ENCODE measurements around the gene CEACAM7. TPM values are rescaled to one million over a fixed set of nuclear protein-coding genes. Genes with fewer than 3 reads are reported as not detected.

Gene CEACAM7

GRCh38 chr19:41626278-41626677 lies 61.8 kb downstream of the CEACAM7 start:
- H3K79me1 ChIP-seq (ENCODE audit: low read length): no peaks in the 10 kb centered on the region
- H4K8ac ChIP-seq (ENCODE audit: low read depth, low read length): no peak overlapping the region
- H3K9ac ChIP-seq (ENCODE audit: low read length): no peak overlapping the region
- no peaks in the 10 kb centered on the region for H3K27me3 ChIP-seq (ENCODE audit: insufficient read depth, low read length, poor library complexity)
- no peaks in the 10 kb centered on the region for H3K36me3 ChIP-seq (ENCODE audit: control insufficient read depth, insufficient read depth, low read length)
- no peak overlapping the region for H3K56ac ChIP-seq (ENCODE audit: low read length)
- H4K5ac ChIP-seq (ENCODE audit: low read length): no peak overlapping the region
- no peak overlapping the region for H3K4me3 ChIP-seq (ENCODE audit: low read length)
- no peak overlapping the region for H3K4ac ChIP-seq (ENCODE audit: low read depth, low read length)
- H2BK15ac ChIP-seq (replicated peaks; ENCODE audit: low read depth): no peak overlapping the region
- no peak overlapping the region for H3K23ac ChIP-seq (ENCODE audit: low read length)
- H3K4me1 ChIP-seq (ENCODE audit: control insufficient read depth, low read depth, low read length): no peaks in the 10 kb centered on the region
- no peak overlapping the region for H3K4me2 ChIP-seq (ENCODE audit: low read length)
- H3K27ac ChIP-seq (ENCODE audit: low read depth, low read length): no peak overlapping the region
- H2BK5ac ChIP-seq (ENCODE audit: low read length): no peak overlapping the region
- no peak for DNase-seq
- no peaks in the 10 kb centered on the region for H3K79me2 ChIP-seq (ENCODE audit: control insufficient read depth, insufficient read depth, low read length)
- H3K18ac ChIP-seq (ENCODE audit: low read length): no peak overlapping the region
- H2BK120ac ChIP-seq (ENCODE audit: low read depth, low read length): no peak overlapping the region
- no CpG with 5 or more reads among the region's 3 CpGs for WGBS (ENCODE audit: extremely low coverage, insufficient coverage, low lambda C conversion rate)
- H2AK5ac ChIP-seq (ENCODE audit: low read length): no peak overlapping the region

DNA sequence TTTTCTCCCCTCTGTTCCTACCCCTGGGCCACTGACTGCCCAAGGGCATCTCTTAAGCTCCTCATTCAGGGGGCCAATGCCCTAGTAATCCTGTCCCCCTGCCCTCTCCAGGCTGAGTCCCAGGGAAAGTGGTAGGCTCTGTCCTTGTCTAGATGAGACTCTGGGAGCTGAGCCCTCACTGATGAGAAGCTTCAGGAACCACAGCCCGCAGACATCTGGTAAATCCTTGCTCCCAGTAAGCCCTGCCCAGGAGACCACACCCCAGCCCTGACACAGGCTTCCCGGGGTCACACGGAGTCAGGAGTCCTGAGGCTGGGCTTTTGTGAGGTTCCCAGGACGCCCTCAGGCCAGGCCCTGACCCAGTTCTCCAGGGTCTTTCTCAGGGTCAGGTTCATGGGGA lies 63.1 kb downstream of the CEACAM7 start:
- Histone ChIP-seq H3K79me2 (ENCODE audit: control insufficient read depth, insufficient read depth, low read length) (no peaks in the 10 kb centered on the region), H3K56ac (ENCODE audit: low read length) (no peak overlapping the region), H2BK15ac (replicated peaks; ENCODE audit: low read depth) (no peak overlapping the region), H2BK120ac (ENCODE audit: low read depth, low read length) (no peak overlapping the region), H3K27me3 (ENCODE audit: insufficient read depth, low read length, poor library complexity) (no peaks in the 10 kb centered on the region), H4K8ac (ENCODE audit: low read depth, low read length) (no peak overlapping the region), H3K79me1 (ENCODE audit: low read length) (no peaks in the 10 kb centered on the region), H2BK5ac (ENCODE audit: low read length) (no peak overlapping the region), H3K4me1 (ENCODE audit: control insufficient read depth, low read depth, low read length) (no peaks in the 10 kb centered on the region), H3K18ac (ENCODE audit: low read length) (no peak overlapping the region), H3K9ac (ENCODE audit: low read length) (no peak overlapping the region), H3K4me2 (ENCODE audit: low read length) (no peak overlapping the region), H3K4ac (ENCODE audit: low read depth, low read length) (no peak overlapping the region), H3K36me3 (ENCODE audit: control insufficient read depth, insufficient read depth, low read length) (no peaks in the 10 kb centered on the region), H2AK5ac (ENCODE audit: low read length) (no peak overlapping the region), H3K4me3 (ENCODE audit: low read length) (no peak overlapping the region), H3K23ac (ENCODE audit: low read length) (no peak overlapping the region), H3K27ac (ENCODE audit: low read depth, low read length) (no peak overlapping the region), H4K5ac (ENCODE audit: low read length) (no peak overlapping the region)
- DNase-seq: no peak
- no CpG with 5 or more reads among the region's 4 CpGs for WGBS (ENCODE audit: extremely low coverage, insufficient coverage, low lambda C conversion rate)

GRCh38 chr19:41624515-41624914 lies 63.6 kb downstream of the CEACAM7 start:
- no peaks in the 10 kb centered on the region for H3K27me3 ChIP-seq (ENCODE audit: insufficient read depth, low read length, poor library complexity)
- H3K79me2 ChIP-seq (ENCODE audit: control insufficient read depth, insufficient read depth, low read length): no peaks in the 10 kb centered on the region
- no peak overlapping the region for H3K9ac ChIP-seq (ENCODE audit: low read length)
- DNase-seq: no peak
- no peaks in the 10 kb centered on the region for H3K4me1 ChIP-seq (ENCODE audit: control insufficient read depth, low read depth, low read length)
- no peak overlapping the region for H3K23ac ChIP-seq (ENCODE audit: low read length)
- no peaks in the 10 kb centered on the region for H3K36me3 ChIP-seq (ENCODE audit: control insufficient read depth, insufficient read depth, low read length)
- no peak overlapping the region for H2BK15ac ChIP-seq (replicated peaks; ENCODE audit: low read depth)
- H3K18ac ChIP-seq (ENCODE audit: low read length): no peak overlapping the region
- WGBS (ENCODE audit: extremely low coverage, insufficient coverage, low lambda C conversion rate): no CpG with 5 or more reads among the region's 7 CpGs
- H2BK5ac ChIP-seq (ENCODE audit: low read length): no peak overlapping the region
- H2BK120ac ChIP-seq (ENCODE audit: low read depth, low read length): no peak overlapping the region
- no peak overlapping the region for H2AK5ac ChIP-seq (ENCODE audit: low read length)
- H3K79me1 ChIP-seq (ENCODE audit: low read length): no peaks in the 10 kb centered on the region
- no peak overlapping the region for H3K4me2 ChIP-seq (ENCODE audit: low read length)
- H3K27ac ChIP-seq (ENCODE audit: low read depth, low read length): no peak overlapping the region
- H4K5ac ChIP-seq (ENCODE audit: low read length): no peak overlapping the region
- no peak overlapping the region for H3K4ac ChIP-seq (ENCODE audit: low read depth, low read length)
- H3K4me3 ChIP-seq (ENCODE audit: low read length): no peak overlapping the region
- no peak overlapping the region for H3K56ac ChIP-seq (ENCODE audit: low read length)
- no peak overlapping the region for H4K8ac ChIP-seq (ENCODE audit: low read depth, low read length)

DNA sequence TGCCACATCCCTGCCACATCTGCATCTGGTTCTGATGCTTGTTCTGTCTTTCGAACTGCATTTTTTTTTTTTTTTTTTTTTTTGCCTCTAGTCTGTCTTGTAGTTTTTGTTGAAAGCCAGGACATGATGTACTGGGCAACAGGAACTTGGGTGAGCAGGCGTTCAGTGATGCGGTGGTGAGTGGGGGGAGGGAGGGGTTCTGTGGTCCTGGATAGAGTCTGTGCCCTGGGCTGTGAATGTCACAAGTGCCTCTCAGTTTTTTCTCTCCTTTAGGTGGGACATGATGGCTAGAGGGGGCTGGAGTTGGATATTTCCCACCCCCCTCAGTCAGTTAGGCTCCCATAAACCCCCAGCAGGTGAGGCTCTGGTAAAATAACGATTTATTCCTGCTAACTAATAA lies 64.7 kb downstream of the CEACAM7 start:
- H3K79me2 ChIP-seq (ENCODE audit: control insufficient read depth, insufficient read depth, low read length): no peaks in the 10 kb centered on the region
- no peak overlapping the region for H3K4me3 ChIP-seq (ENCODE audit: low read length)
- H3K4ac ChIP-seq (ENCODE audit: low read depth, low read length): no peak overlapping the region
- no peak overlapping the region for H3K4me2 ChIP-seq (ENCODE audit: low read length)
- DNase-seq: no peak
- no peak overlapping the region for H3K27ac ChIP-seq (ENCODE audit: low read depth, low read length)
- no peaks in the 10 kb centered on the region for H3K27me3 ChIP-seq (ENCODE audit: insufficient read depth, low read length, poor library complexity)
- no peak overlapping the region for H2AK5ac ChIP-seq (ENCODE audit: low read length)
- H3K23ac ChIP-seq (ENCODE audit: low read length): no peak overlapping the region
- no CpG with 5 or more reads among the region's 4 CpGs for WGBS (ENCODE audit: extremely low coverage, insufficient coverage, low lambda C conversion rate)
- H2BK120ac ChIP-seq (ENCODE audit: low read depth, low read length): no peak overlapping the region
- H4K8ac ChIP-seq (ENCODE audit: low read depth, low read length): no peak overlapping the region
- H4K5ac ChIP-seq (ENCODE audit: low read length): no peak overlapping the region
- no peak overlapping the region for H2BK15ac ChIP-seq (replicated peaks; ENCODE audit: low read depth)
- H3K4me1 ChIP-seq (ENCODE audit: control insufficient read depth, low read depth, low read length): no peaks in the 10 kb centered on the region
- no peak overlapping the region for H3K9ac ChIP-seq (ENCODE audit: low read length)
- H2BK5ac ChIP-seq (ENCODE audit: low read length): no peak overlapping the region
- H3K36me3 ChIP-seq (ENCODE audit: control insufficient read depth, insufficient read depth, low read length): no peaks in the 10 kb centered on the region
- H3K56ac ChIP-seq (ENCODE audit: low read length): no peak overlapping the region
- H3K79me1 ChIP-seq (ENCODE audit: low read length): no peaks in the 10 kb centered on the region
- H3K18ac ChIP-seq (ENCODE audit: low read length): no peak overlapping the region

Small RNA genes within 50 kb of the gene (small RNA-seq; reads per million reads assigned to genes)
- gene AC243960.4 (ENCODE audit: insufficient read depth): not detected
